NCI-H2107 (cell line): ENCODE results near the gene KDM5A.
"Not testable (repeated sequence)": the region's sequence is repeated elsewhere in the genome, so short reads cannot be mapped to it uniquely, and the experiment has no call there.

Experiments used
- DNase-seq: peaks from one replicate; lab custom pipeline; 2025; lab: John Stamatoyannopoulos, UW

The KDM5A gene

DNA sequence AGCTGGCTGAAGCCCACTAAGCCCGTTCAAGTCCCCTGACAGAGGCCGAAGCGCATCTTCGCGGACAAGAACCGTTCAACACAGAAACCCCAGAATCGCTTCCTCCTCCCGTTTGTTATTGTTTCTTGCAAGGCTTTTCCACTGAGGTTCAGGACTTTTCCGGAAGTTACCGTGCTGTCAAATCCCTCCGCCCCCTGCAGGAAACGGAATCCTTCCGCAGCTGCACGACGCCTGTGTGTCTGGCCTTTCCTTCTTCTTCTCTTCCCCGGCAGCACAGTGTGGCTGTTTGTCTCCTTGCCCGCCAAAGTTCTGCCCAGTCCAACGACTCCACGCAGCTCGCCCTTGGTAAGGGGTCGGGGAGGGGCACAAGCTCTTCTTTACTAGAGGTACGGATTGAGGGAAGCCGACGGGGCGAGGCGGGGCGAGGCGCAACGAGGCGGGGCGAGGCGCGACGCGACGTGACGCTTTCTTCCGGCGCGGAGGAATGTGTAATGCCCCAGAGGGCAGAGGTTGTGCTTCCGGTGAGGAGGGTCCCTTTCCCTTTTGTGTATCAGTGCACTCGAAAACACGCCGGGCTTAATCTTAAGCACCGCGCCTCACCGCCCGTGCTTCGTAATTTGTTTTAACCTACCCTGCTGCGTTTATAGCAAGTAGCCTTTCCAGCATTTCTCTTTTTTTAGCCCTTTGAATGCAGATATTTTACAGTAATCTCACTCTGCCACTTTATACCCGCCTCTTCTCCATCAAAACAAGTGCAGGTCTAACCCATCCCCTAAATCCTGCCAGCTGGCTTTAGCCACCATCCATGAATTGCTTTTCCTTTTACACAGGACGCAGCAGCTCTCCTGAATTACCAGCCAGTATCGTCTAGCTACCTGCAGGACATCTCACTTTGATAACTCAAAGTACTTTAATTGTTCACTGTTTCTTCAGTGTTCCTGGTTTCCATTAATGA, at the start of gene KDM5A:
Gene KDM5A (minus strand): TSS at position 179 of the 955 bp plus-strand sequence. CDS start 229 bp downstream, outside the sequence.
- no peak for DNase-seq

- not testable (repeated sequence) for DNase-seq
These were observed 46.6 kb upstream of the KDM5A start for GRCh38 chr12:435737-436136.

DNA sequence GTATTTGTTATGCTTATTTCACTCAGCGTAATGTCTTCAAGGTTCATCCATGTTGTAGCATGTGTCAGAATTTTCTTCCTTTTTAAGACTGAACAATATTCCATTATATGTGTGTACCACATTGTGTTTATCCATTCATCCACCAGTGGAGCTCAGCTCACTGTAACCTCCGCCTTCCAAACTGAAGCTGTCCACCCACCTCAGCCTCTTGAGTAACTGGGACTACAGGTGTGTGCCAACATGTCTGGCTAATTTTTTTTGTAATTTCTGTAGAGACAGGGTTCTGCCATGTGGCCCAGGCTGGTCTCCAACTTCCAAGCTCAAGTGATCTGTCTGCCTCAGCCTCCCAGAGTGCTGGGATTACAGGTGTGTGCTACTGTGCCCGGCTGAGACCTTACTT, 33.4 kb upstream of the KDM5A start:
- no peak for DNase-seq

GRCh38 chr12:418432-418831, 29.3 kb upstream of the KDM5A start:
- no peak for DNase-seq

GRCh38 chr12:414859-415258, 25.7 kb upstream of the KDM5A start:
- no peak for DNase-seq

- DNase-seq: no peak
These were observed 12.9 kb upstream of the KDM5A start for GRCh38 chr12:402029-402389.

DNA sequence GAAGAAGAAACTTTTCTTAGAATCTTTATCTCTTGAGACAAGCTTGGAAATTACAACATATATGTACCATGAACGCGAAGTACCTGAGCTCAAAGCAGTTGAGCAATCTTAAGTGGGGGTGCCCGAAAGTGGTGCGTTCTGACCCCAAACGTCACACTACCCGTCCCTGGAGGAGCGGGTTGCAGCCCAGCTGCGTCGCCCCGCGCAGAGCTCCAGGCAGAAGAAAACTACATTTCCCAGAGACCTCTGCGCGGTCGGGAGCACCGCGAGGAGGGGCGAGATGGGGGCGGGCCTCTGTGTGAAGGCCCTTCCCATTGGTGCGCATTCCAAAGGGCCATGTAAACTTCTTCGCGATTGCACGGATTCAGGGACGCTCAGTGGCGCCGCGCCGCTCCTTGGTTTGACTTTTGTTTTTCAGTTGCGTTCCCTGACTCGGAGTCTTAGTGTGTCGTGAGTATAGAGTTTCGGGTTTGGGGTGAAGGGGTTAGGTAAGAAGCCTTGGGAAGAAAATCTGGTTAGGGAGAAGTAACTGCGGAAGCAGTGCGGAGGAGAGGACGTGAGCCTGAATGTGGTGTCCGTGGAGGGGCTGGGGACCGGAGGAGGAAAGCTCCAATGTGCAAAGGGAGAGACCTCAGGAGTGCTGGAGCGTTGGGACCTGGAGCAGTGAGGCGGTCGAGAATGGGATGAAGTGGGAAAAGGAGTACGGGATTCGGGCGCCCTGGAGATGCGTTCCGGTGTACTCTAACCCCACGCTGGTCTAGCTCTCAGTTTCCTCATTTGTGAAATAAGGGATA, 12.3 kb upstream of the KDM5A start, which contains the start of gene CCDC77:
Gene CCDC77 (plus strand): TSS at position 410 of the 794 bp plus-strand sequence. CDS start 7,740 bp downstream, outside the sequence.
- DNase-seq: no peak

DNA sequence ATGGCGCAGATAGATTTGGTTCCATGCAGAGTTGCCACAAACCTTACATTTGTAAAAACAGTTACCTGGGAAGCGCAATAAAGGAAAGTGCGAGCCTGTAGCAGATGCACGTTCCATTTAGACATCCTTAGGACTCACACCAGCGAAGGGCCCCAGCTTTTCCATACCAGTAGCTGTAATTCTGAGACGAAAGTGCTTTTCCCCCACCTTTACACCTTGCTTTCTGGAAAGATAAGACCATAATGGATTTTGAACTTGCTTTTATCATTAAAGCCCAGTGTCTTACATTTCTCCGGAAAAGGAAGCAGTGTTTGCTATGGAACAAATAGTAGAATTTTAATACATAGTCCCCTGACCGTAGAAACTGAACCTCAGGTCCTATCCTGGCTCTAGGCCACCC, 11.7 kb upstream of the KDM5A start:
- DNase-seq: no peak

GRCh38 chr12:388541-389141, 479 bp downstream of the KDM5A start:
- DNase-seq: no peak

GRCh38 chr12:388012-388411, 1.1 kb downstream of the KDM5A start:
- no peak for DNase-seq

- DNase-seq: no peak
These were observed 2.5 kb downstream of the KDM5A start for GRCh38 chr12:386651-387050.

DNA sequence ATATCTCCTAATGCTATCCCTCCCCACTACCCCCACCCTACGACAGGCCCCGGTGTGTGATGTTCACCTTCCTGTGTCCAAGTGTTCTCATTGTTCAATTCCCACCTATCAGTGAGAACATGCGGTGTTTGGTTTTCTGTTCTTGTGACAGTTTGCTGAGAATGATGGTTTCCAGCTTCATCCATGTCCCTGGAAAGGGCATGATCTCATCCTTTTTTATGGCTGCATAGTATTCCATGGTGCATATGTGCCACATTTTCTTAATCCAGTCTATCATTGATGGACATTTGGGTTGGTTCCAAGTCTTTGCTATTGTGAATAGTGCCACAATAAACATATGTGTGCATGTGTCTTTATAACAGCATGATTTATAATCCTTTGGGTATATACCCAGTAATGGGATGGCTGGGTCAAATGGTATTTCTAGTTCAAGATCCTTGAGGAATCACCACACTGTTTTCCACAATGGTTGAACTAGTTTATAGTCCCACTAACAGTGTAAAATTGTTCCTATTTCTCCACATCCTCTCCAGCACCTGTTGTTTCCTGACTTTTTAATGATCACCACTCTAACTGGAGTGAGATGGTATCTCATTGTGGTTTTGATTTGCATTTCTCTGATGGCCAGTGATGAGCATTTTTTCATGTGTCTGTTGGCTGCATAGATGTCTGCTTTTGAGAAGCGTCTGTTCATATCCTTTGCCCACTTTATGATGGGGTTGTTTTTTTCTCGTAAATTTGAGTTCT, 18.2 kb downstream of the KDM5A start:
- DNase-seq: not testable (repeated sequence)

GRCh38 chr12:367972-368371, 21.1 kb downstream of the KDM5A start:
- DNase-seq: no peak

DNA sequence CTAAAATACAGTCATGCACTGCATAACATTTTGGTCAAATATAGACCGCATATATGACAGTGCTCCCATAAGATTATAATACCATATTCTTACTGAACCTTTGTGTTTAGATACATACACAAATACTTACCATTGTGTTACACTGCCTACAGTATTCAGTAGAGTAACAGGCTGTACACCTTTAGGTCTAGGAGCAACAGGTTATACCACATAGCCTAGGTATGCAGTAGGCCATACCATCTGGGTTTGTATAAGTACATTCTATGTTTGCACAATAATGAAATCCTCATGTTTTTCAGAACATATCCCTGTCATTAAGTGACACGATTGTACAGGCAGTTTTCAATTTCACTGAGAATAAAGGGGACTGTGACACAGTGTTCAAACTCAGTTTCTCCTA, 22.3 kb downstream of the KDM5A start:
- DNase-seq: no peak

DNA sequence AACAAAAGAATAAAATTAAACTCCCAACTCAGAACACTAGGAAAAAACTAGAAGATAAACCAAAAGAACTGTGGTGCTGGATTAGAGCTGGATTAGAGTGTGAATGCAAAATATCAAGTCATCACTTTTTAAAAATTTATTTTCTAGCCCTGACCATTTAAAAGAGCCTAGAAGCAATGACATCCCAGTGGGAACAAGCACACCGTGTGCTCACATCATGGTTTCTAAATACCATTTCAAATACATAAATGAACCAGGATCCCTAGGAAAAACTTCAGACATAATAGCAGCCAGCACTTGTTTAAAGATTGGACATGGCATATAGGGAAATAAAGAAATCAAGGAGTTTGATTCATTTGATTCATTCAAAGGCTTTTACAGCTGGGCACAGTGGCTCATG, 30.0 kb downstream of the KDM5A start:
- DNase-seq: no peak

DNA sequence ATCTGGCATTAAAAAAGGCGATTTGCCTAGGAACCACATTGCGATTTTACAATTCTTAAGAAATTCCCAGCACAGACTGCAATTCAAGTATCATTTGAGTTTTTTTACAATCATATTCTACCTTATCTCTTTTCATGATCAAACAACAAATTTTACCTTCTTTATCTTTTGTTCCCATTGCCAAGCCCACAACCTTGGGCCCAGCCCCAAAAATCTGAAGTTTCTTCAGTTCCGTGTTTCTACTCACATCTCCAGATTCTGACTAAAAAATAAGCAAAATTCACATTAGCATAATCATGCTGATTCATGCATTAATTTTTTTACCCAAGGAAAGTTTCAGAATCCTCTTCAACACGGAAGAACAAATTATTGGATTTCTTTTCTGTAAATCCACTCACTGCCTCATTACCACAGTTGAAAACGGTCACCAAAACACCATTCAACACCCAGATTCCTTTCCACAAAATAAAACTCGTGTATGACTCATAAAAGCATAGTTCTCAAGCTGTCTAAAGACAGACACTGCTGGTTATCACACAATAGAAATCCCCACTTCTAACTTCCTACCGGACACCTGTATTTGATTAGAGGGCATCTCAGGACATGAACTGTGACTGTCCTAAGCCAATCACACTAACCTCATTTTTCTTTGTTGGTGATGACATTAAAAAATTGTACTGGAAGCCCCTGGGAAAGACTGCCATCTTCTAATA, 32.7 kb downstream of the KDM5A start:
- DNase-seq: no peak

DNA sequence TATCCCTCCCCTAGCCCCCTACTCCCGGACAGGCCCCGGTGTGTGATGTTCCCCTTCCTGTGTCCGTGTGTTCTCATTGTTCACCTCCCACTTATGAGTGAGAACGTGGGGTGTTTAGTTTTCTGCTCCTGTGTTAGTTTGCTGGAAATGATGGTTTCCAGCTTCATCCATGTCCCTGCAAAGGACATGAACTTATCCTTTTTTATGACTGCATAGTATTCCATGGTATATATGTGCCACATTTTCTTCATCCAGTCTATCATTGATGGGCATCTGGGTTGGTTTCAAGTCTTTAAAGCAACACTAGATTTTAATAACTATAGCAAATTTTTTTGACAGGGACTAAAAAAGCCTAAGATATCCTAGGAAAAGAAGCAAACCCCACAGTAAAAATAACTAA, 37.9 kb downstream of the KDM5A start:
- not testable (repeated sequence) for DNase-seq

GRCh38 chr12:349625-350024, 39.5 kb downstream of the KDM5A start:
- not testable (repeated sequence) for DNase-seq

DNA sequence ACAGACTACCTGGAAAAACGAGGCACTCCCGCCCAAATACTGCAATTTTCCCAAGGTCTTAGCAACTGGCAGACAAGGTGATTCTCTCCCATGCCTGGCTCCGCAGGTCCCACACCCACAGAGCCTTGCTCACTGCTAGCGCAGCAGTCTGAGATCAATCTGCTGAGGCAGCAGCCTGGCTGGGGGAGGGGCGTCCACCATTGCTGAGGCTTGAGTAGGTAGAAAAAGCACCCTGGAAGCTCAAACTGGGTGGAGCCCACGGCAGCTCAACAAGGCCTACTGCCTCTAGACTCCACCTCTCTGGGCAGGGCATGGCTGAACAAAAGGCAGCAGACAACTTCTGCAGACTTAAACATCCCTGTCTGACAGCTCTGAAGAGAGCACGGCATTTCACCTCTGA, 46.1 kb downstream of the KDM5A start:
- DNase-seq: not testable (repeated sequence)

DNA sequence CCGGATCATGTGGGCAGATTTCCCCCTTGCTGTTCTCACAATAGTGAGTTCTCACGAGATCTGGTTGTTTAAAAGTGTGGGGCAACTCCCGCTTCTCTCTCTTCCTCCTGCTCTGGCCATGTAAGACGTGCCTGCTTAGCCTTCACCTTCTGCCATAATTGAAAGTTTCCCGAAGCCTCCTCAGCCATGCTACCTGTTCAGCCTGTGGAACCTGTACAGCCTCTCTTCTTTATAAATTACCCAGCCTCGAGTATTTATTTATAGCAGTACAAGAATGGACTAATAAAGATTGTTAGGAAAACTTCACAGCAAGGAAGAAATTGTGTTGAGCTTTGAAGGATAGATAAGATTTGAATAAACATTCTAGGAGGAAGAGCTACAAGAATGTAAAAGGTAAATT, 52.1 kb downstream of the KDM5A start:
- DNase-seq: no peak

- no peak for DNase-seq
These were observed 55.0 kb downstream of the KDM5A start for GRCh38 chr12:334125-334524.
